ENCODE measurements around the gene SEMA5B. TPM values are rescaled to one million over a fixed set of nuclear protein-coding genes. Genes with fewer than 3 reads are reported as not detected.

SEMA5B gene
- total and polyA plus RNA-seq, 2 experiments from 2014 or later: 8.0 to 26.8 TPM

DNA sequence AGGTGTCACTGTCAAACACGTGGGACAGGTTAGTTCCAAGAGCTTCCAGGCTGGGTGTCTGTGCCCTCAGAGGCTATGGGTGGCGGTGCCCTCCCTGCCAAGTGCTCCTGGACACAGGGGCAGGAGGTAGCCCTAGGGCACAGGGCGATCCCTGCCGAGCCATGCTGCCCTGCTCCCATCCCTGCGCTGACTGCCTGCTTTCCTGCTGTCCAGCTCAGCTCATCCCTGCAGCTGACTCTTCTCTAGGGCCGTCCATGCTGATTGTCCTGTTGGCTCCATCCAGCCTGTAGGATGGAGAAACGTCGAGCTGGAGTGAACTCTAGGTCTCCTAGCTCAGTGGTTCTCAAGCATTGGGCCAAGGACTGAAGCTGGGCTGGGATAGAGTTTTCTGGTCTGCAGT lies 42.9 kb upstream of the SEMA5B start (continued):
- TF ChIP-seq, protein P1, sequence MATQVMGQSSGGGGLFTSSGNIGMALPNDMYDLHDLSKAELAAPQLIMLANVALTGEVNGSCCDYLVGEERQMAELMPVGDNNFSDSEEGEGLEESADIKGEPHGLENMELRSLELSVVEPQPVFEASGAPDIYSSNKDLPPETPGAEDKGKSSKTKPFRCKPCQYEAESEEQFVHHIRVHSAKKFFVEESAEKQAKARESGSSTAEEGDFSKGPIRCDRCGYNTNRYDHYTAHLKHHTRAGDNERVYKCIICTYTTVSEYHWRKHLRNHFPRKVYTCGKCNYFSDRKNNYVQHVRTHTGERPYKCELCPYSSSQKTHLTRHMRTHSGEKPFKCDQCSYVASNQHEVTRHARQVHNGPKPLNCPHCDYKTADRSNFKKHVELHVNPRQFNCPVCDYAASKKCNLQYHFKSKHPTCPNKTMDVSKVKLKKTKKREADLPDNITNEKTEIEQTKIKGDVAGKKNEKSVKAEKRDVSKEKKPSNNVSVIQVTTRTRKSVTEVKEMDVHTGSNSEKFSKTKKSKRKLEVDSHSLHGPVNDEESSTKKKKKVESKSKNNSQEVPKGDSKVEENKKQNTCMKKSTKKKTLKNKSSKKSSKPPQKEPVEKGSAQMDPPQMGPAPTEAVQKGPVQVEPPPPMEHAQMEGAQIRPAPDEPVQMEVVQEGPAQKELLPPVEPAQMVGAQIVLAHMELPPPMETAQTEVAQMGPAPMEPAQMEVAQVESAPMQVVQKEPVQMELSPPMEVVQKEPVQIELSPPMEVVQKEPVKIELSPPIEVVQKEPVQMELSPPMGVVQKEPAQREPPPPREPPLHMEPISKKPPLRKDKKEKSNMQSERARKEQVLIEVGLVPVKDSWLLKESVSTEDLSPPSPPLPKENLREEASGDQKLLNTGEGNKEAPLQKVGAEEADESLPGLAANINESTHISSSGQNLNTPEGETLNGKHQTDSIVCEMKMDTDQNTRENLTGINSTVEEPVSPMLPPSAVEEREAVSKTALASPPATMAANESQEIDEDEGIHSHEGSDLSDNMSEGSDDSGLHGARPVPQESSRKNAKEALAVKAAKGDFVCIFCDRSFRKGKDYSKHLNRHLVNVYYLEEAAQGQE (IDR thresholded peaks at IDR 0.05; ENCODE audit: unreplicated experiment): no peak
- TF ChIP-seq, protein P2, sequence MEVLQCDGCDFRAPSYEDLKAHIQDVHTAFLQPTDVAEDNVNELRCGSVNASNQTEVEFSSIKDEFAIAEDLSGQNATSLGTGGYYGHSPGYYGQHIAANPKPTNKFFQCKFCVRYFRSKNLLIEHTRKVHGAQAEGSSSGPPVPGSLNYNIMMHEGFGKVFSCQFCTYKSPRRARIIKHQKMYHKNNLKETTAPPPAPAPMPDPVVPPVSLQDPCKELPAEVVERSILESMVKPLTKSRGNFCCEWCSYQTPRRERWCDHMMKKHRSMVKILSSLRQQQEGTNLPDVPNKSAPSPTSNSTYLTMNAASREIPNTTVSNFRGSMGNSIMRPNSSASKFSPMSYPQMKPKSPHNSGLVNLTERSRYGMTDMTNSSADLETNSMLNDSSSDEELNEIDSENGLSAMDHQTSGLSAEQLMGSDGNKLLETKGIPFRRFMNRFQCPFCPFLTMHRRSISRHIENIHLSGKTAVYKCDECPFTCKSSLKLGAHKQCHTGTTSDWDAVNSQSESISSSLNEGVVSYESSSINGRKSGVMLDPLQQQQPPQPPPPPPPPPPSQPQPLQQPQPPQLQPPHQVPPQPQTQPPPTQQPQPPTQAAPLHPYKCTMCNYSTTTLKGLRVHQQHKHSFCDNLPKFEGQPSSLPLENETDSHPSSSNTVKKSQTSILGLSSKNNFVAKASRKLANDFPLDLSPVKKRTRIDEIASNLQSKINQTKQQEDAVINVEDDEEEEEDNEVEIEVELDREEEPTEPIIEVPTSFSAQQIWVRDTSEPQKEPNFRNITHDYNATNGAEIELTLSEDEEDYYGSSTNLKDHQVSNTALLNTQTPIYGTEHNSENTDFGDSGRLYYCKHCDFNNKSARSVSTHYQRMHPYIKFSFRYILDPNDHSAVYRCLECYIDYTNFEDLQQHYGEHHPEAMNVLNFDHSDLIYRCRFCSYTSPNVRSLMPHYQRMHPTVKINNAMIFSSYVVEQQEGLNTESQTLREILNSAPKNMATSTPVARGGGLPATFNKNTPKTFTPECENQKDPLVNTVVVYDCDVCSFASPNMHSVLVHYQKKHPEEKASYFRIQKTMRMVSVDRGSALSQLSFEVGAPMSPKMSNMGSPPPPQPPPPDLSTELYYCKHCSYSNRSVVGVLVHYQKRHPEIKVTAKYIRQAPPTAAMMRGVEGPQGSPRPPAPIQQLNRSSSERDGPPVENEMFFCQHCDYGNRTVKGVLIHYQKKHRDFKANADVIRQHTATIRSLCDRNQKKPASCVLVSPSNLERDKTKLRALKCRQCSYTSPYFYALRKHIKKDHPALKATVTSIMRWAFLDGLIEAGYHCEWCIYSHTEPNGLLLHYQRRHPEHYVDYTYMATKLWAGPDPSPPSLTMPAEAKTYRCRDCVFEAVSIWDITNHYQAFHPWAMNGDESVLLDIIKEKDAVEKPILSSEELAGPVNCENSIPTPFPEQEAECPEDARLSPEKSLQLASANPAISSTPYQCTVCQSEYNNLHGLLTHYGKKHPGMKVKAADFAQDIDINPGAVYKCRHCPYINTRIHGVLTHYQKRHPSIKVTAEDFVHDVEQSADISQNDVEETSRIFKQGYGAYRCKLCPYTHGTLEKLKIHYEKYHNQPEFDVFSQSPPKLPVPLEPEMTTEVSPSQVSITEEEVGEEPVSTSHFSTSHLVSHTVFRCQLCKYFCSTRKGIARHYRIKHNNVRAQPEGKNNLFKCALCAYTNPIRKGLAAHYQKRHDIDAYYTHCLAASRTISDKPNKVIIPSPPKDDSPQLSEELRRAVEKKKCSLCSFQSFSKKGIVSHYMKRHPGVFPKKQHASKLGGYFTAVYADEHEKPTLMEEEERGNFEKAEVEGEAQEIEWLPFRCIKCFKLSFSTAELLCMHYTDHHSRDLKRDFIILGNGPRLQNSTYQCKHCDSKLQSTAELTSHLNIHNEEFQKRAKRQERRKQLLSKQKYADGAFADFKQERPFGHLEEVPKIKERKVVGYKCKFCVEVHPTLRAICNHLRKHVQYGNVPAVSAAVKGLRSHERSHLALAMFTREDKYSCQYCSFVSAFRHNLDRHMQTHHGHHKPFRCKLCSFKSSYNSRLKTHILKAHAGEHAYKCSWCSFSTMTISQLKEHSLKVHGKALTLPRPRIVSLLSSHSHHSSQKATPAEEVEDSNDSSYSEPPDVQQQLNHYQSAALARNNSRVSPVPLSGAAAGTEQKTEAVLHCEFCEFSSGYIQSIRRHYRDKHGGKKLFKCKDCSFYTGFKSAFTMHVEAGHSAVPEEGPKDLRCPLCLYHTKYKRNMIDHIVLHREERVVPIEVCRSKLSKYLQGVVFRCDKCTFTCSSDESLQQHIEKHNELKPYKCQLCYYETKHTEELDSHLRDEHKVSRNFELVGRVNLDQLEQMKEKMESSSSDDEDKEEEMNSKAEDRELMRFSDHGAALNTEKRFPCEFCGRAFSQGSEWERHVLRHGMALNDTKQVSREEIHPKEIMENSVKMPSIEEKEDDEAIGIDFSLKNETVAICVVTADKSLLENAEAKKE (CRISPR knock-in tag; IDR thresholded peaks at IDR 0.05): no peak
- TF ChIP-seq EZH2 (IDR thresholded peaks at IDR 0.05; ENCODE audit: low read depth, unreplicated experiment) (no peak), JUNB (IDR thresholded peaks at IDR 0.05; ENCODE audit: unreplicated experiment) (no peak), ZNF114 (CRISPR knock-in tag; IDR thresholded peaks at IDR 0.05) (no peak), POLR2AphosphoS5 (IDR thresholded peaks at IDR 0.05; ENCODE audit: low read depth) (no peak)
